K562 (cell line): ENCODE results near the gene CTIF. TPM values are rescaled to one million over a fixed set of nuclear protein-coding genes. Genes with fewer than 3 reads are reported as not detected.

Source experiments
- ATF6 ChIP-seq: sonication (generic); formaldehyde crosslinking; IDR thresholded peaks from 2 replicates; pipeline ENCODE4 v1.4.0; 2020; ENCODE audit warnings: mild to moderate bottlenecking, missing genetic modification reagents
- CREB1 ChIP-seq, 2 experiments: sonication (generic) in 1 of 2; formaldehyde crosslinking in 1 of 2; IDR thresholded peaks; 2 replicates each; pipeline versions ENCODE4 v1.6.1 to v1.8.0; 2012 to 2022; ENCODE audit warnings: inconsistent platforms in 1 of 2, mild to moderate bottlenecking in 1 of 2, missing genetic modification reagents in 1 of 2, moderate library complexity in 1 of 2
- CREM ChIP-seq: IDR thresholded peaks from 2 replicates; pipeline ENCODE4 v1.6.1; 2014; ENCODE audit warnings: antibody characterized with exemption, low read depth
- HOMEZ ChIP-seq: fragments of 250-450 bp; sonication (Bioruptor Pico); IDR thresholded peaks from 2 replicates; pipeline ENCODE4 v1.4.0; 2020; ENCODE audit warnings: mild to moderate bottlenecking, moderate library complexity
- KDM4B ChIP-seq, 2 experiments: fragments of 450-650 bp in 1 of 2; sonication (generic) in 1 of 2; IDR thresholded peaks; 2 replicates each; pipeline ENCODE4 v1.6.1; 2016 to 2017; ENCODE audit warnings: borderline replicate concordance in 2 of 2, antibody characterized with exemption in 1 of 2, low read depth in 1 of 2, mild to moderate bottlenecking in 1 of 2
- MXI1 ChIP-seq: IDR thresholded peaks from 2 replicates; pipeline ENCODE4 v1.6.1; 2011; ENCODE audit warnings: low read depth, mild to moderate bottlenecking, improper control_type of control experiment, low read length
- NCOA2 ChIP-seq, 2 experiments: fragments of 450-650 bp; IDR thresholded peaks; 2 replicates each; pipeline ENCODE4 v1.6.1; 2018; ENCODE audit warnings: mild to moderate bottlenecking in 2 of 2, moderate library complexity in 1 of 2; ENCODE audit not compliant: partially characterized antibody in 2 of 2
- NFATC3 ChIP-seq: fragments of 450-650 bp; IDR thresholded peaks from 2 replicates; pipeline ENCODE4 v1.6.1; 2017; ENCODE audit warnings: mild to moderate bottlenecking
- NR2C2 ChIP-seq, 2 experiments: fragments of 200-800 bp in 1 of 2; sonication (Bioruptor generic) in 1 of 2; sonication (generic) in 1 of 2; formaldehyde crosslinking in 1 of 2; IDR thresholded peaks; 2 replicates each; pipeline versions ENCODE4 v1.6.1 to v1.8.0; 2016 to 2022; ENCODE audit warnings: mild to moderate bottlenecking in 1 of 2, missing compliant biosample characterization in 1 of 2, missing genetic modification characterization in 1 of 2, missing genetic modification reagents in 1 of 2
- NRF1 ChIP-seq, 2 experiments: fragments of 450-650 bp; IDR thresholded peaks in 1 of 2; conservative IDR thresholded peaks in 1 of 2; 2 replicates each; pipeline ENCODE4 v1.6.1; 2014; ENCODE audit warnings: mild to moderate bottlenecking in 2 of 2
- PHB ChIP-seq: fragments of 250-450 bp; sonication (Bioruptor Pico); IDR thresholded peaks from 2 replicates; pipeline ENCODE4 v1.5.0; 2021
- RB1 ChIP-seq: fragments of 450-650 bp; IDR thresholded peaks from 2 replicates; pipeline ENCODE4 v1.6.1; 2017; ENCODE audit warnings: low read depth, mild to moderate bottlenecking
- RBFOX2 ChIP-seq: fragments of 200-400 bp; formaldehyde crosslinking; IDR thresholded peaks from 2 replicates; pipeline ENCODE4 v1.6.1; 2017; ENCODE audit warnings: low read depth, mild to moderate bottlenecking, low read length, moderate library complexity
- SAFB ChIP-seq: fragments of 200-400 bp; formaldehyde crosslinking; IDR thresholded peaks from 2 replicates; pipeline ENCODE4 v1.6.1; 2017; ENCODE audit warnings: low read depth, low read length, borderline replicate concordance
- TAF7 ChIP-seq: fragments of 450-650 bp; IDR thresholded peaks from 2 replicates; pipeline ENCODE4 v1.6.1; 2016; ENCODE audit warnings: missing genetic modification characterization, missing compliant biosample characterization
- TBP ChIP-seq: optimal IDR thresholded peaks from 2 replicates; pipeline ENCODE3; 2011; ENCODE audit warnings: low read depth, low read length, improper control_type of control experiment
- TFAP4 ChIP-seq: sonication (generic); formaldehyde crosslinking; IDR thresholded peaks from 2 replicates; pipeline ENCODE4 v1.8.0; 2022; ENCODE audit warnings: missing genetic modification reagents, mild to moderate bottlenecking, moderate library complexity, borderline replicate concordance
- TGIF2 ChIP-seq: sonication (generic); formaldehyde crosslinking; IDR thresholded peaks from 2 replicates; pipeline ENCODE4 v1.8.1; 2022; ENCODE audit warnings: mild to moderate bottlenecking, missing genetic modification reagents, moderate library complexity
- USF1 ChIP-seq: sonication (generic); formaldehyde crosslinking; IDR thresholded peaks from 2 replicates; pipeline ENCODE4 v1.9.0; 2022; ENCODE audit warnings: mild to moderate bottlenecking, missing genetic modification reagents
- ZNF584 ChIP-seq: fragments of 200-800 bp; sonication (Bioruptor generic); IDR thresholded peaks from 2 replicates; pipeline ENCODE4 v1.6.1; 2016; ENCODE audit warnings: low read depth, mild to moderate bottlenecking, missing genetic modification characterization, missing compliant biosample characterization
- polyA plus RNA-seq, 8 experiments: library from polyadenylated mRNA; depleted of rRNA in 4 of 8; stranded (reverse) in 5 of 8; unstranded in 3 of 8; fragments of >200 nt; fragmentation: Nextera tagmentation in 2 of 8; fragmentation: Illumina TruSeq in 1 of 8; extraction: Ambion mirVana in 2 of 8; extraction: Trizol in 1 of 8; gene quantifications; 2 replicates each; pipeline versions ENCODE4 v1.2.1 to v1.2.3, GENCODE V29; 2011 to 2014; ENCODE audit warnings: inconsistent platforms in 1 of 8, missing spikeins in 1 of 8
- total RNA-seq, 7 experiments: library from RNA; depleted of rRNA in 6 of 7; stranded (reverse); fragments of >200 nt in 6 of 7; fragmentation: Illumina TruSeq in 2 of 7; extraction: Trizol in 2 of 7; gene quantifications; 2 replicates each; pipeline versions ENCODE4 v1.2.1 to v1.2.3, GENCODE V29; 2011 to 2021; ENCODE audit warnings: low replicate concordance in 1 of 7

Gene CTIF
- total and polyA plus RNA-seq, 9 of the 15 experiments (the other 6 are each of a cell fraction or from before 2014, with no cell fraction given): 0.17 to 11.5 (median 2.2) TPM

- no peak for TF ChIP-seq ATF6 (CRISPR knock-in tag)
- no peak for TF ChIP-seq NR2C2 (CRISPR knock-in tag; IDR thresholded peaks at IDR 0.05)
- peak; percentile 40; the same call in 1 of the 2 replicates for TF ChIP-seq NR2C2 (tag; IDR thresholded peaks at IDR 0.05)
- TF ChIP-seq NRF1 (conservative IDR thresholded peaks at IDR 0.05 in 1 of 2, IDR thresholded peaks at IDR 0.05 in 1 of 2): 0 out of 4 replicates have a peak, but pooled peaks of 1 of the 2 experiments have one; percentile 12
- TF ChIP-seq SAFB: no peak
- TF ChIP-seq KDM4B (IDR thresholded peaks at IDR 0.05; ENCODE audit: borderline replicate concordance in 2 of 2, low read depth in 1 of 2): no peak
- TF ChIP-seq PHB (CRISPR knock-in tag): no peak
- peak; percentile 64 for TF ChIP-seq TBP
- 0 out of 2 replicates have a peak, but pooled peaks have one; percentile 58 for TF ChIP-seq MXI1
- no peak for TF ChIP-seq NFATC3
- 0 out of 2 replicates have a peak, but pooled peaks have one; percentile 45 for TF ChIP-seq RB1
- no peak for TF ChIP-seq HOMEZ
- no peak for TF ChIP-seq NCOA2 (IDR thresholded peaks at IDR 0.05; ENCODE audit: partially characterized antibody in 2 of 2)
- TF ChIP-seq CREB1 (IDR thresholded peaks at IDR 0.05): no peak; the same call in 1 of the 2 replicates
- TF ChIP-seq CREB1 (CRISPR knock-in tag; IDR thresholded peaks at IDR 0.05): 0 out of 2 replicates have a peak, but pooled peaks have one; percentile 32
- TF ChIP-seq TGIF2 (CRISPR knock-in tag): no peak
- TF ChIP-seq TFAP4: peak; percentile 31; the same call in 1 of the 2 replicates
- TF ChIP-seq ZNF584 (CRISPR knock-in tag): no peak
- TF ChIP-seq USF1 (CRISPR knock-in tag): peak; percentile 83
- TF ChIP-seq TAF7 (tag): peak; percentile 79; the same call in 1 of the 2 replicates
- TF ChIP-seq CREM: peak; percentile 77
- TF ChIP-seq RBFOX2: peak; percentile 59; the same call in 1 of the 2 replicates
Observed at GRCh38 chr18:48538531-48539405, at the start of gene CTIF (continued).
